ENCODE results near the gene RNF130.

- TF ChIP-seq CTCF (conservative IDR thresholded peaks at IDR 0.05 in 1 of 2, IDR thresholded peaks at IDR 0.05 in 1 of 2; ENCODE audit: extremely low read depth in 1 of 2, insufficient read depth in 1 of 2, low read depth in 1 of 2, low read length in 2 of 2) (no peak), EZH2 (IDR thresholded peaks at IDR 0.05; ENCODE audit: borderline replicate concordance, low read length) (no peak)
These were observed 11.3 kb upstream of the RNF130 start for GRCh38 chr5:180082633-180083420.

Data from mammary epithelial cell (primary cell).